Upper lobe of right lung (tissue), 1 donor: ENCODE measurements around the gene ARHGEF18. TPM values are rescaled to one million over a fixed set of nuclear protein-coding genes. Genes with fewer than 3 reads are reported as not detected.
"Not testable (repeated sequence)": the region's sequence is repeated elsewhere in the genome, so short reads cannot be mapped to it uniquely, and the experiment has no call there.

ENCODE experiments used
- ATAC-seq: fragments of 200-7000 bp; cut with Tn5 transposase; one replicate; pipeline ENCODE4 v1.9.1; 2020; ENCODE audit warnings: mild to moderate bottlenecking, moderate library complexity
- DNase-seq: peaks from one replicate; pipeline ENCODE4 v3.0.0-alpha.2; 2020
- H3K27ac ChIP-seq: fragments of 200-600 bp; one replicate; pipeline ENCODE4 v1.8.0; 2022
- H3K27me3 ChIP-seq: fragments of 200-600 bp; one replicate; pipeline ENCODE4 v1.8.0; 2022; ENCODE audit warnings: mild to moderate bottlenecking
- H3K36me3 ChIP-seq: fragments of 200-600 bp; one replicate; pipeline ENCODE4 v1.8.0; 2022
- H3K4me1 ChIP-seq: fragments of 200-600 bp; one replicate; pipeline ENCODE4 v1.8.0; 2022
- H3K4me3 ChIP-seq: fragments of 200-600 bp; one replicate; pipeline ENCODE4 v1.8.0; 2022; ENCODE audit warnings: mild to moderate bottlenecking
- H3K9me3 ChIP-seq: fragments of 200-600 bp; one replicate; pipeline ENCODE4 v1.8.0; 2022
- intact Hi-C: fragments of 100-400 bp; cut with DNase I; formaldehyde crosslinking; loops from one replicate; pipeline ENCODE4 v1.11.0; 2022
- total RNA-seq: library from RNA; stranded (reverse); fragmentation: NEBNext Ultra II Directional; extraction: Animal tissue kit (Norgen Biotek cat#: 25700); gene quantifications from one replicate; pipeline ENCODE4 v1.2.1, GENCODE V29; 2021
- TF ChIP-seq, protein P1 (sequence below): fragments of 200-600 bp; IDR thresholded peaks from one replicate; pipeline ENCODE4 v1.8.0; 2022; ENCODE audit warnings: antibody characterized with exemption
- donor health status: DM: no; HTN: yes; CAD: no; lungs with severe emphysema.

Gene ARHGEF18
- total RNA-seq, 1 donor from 2014 or later = 50.4 TPM

- no peak for DNase-seq
- H3K27me3 ChIP-seq = no peaks in the 10 kb centered on the region
- H3K9me3 ChIP-seq = no peaks in the 10 kb centered on the region
- H3K4me3 ChIP-seq = no peak overlapping the region
- no peaks in the 10 kb centered on the region for H3K36me3 ChIP-seq
- ATAC-seq = no peak
- TF ChIP-seq, protein P1, sequence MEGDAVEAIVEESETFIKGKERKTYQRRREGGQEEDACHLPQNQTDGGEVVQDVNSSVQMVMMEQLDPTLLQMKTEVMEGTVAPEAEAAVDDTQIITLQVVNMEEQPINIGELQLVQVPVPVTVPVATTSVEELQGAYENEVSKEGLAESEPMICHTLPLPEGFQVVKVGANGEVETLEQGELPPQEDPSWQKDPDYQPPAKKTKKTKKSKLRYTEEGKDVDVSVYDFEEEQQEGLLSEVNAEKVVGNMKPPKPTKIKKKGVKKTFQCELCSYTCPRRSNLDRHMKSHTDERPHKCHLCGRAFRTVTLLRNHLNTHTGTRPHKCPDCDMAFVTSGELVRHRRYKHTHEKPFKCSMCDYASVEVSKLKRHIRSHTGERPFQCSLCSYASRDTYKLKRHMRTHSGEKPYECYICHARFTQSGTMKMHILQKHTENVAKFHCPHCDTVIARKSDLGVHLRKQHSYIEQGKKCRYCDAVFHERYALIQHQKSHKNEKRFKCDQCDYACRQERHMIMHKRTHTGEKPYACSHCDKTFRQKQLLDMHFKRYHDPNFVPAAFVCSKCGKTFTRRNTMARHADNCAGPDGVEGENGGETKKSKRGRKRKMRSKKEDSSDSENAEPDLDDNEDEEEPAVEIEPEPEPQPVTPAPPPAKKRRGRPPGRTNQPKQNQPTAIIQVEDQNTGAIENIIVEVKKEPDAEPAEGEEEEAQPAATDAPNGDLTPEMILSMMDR = no peak
- H3K4me1 ChIP-seq = no peaks in the 10 kb centered on the region
- H3K27ac ChIP-seq = no peak overlapping the region
- intact Hi-C loops = no loop called here
Measured at GRCh38 chr19:7360393-7360984, 11.8 kb downstream of the ARHGEF18 start.

- Histone ChIP-seq H3K36me3 (no peaks in the 10 kb centered on the region), H3K4me3 (no peak overlapping the region), H3K27me3 (no peaks in the 10 kb centered on the region), H3K27ac (no peak overlapping the region), H3K9me3 (no peaks in the 10 kb centered on the region), H3K4me1 (no peaks in the 10 kb centered on the region)
- intact Hi-C loops = no loop called here
- TF ChIP-seq, protein P1 = no peak
- ATAC-seq (no peak), DNase-seq (no peak)
Measured at GRCh38 chr19:7363225-7363624, 14.5 kb downstream of the ARHGEF18 start.

DNA sequence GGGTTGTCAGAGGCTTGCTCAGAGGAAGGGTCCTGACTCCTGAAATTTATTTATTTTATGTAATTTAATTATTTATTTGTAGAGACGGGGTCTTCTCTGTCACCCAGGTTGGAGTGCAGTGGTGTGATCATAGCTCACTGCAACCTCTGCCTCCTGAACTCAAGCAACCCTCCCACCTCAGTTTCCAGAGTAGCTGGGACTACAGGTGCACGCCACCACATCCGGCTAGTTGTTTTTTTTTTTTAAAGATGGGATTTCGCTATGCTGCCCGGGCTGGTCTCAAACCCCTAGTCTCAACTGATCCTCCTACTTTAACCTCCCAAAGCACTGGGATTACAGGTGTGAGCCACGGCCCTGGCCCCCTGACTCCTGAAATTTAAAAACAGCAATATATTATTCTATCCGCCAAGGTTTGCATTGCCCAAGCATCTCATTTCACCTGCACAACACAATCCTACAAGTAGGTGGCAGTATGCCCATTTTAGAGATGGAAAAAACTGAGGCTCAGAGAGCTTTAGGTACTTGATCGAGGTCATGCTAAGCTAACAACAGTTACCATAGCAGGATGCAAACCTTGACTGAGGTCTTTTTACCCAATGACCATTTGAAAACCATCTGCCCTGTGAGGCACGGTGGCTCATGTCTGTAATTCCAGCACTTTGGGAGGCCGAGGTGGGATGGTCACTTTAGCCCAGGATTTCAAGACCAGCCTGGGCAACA is 18.1 kb downstream of the ARHGEF18 start:
- Histone ChIP-seq H3K9me3 (no peaks in the 10 kb centered on the region), H3K36me3 (no peaks in the 10 kb centered on the region), H3K4me3 (no peak overlapping the region), H3K27ac (no peak overlapping the region), H3K4me1 (no peaks in the 10 kb centered on the region), H3K27me3 (no peaks in the 10 kb centered on the region)
- ATAC-seq (peak; percentile 69), DNase-seq (no peak)
- intact Hi-C loops = no loop called here
- TF ChIP-seq, protein P1 = peak; percentile 45

GRCh38 chr19:7368456-7368855 is 19.7 kb downstream of the ARHGEF18 start:
- TF ChIP-seq, protein P1 = no peak
- Histone ChIP-seq H3K27me3 (no peaks in the 10 kb centered on the region), H3K4me3 (no peak overlapping the region), H3K27ac (no peak overlapping the region), H3K36me3 (no peaks in the 10 kb centered on the region), H3K4me1 (no peaks in the 10 kb centered on the region), H3K9me3 (no peaks in the 10 kb centered on the region)
- intact Hi-C loops = no loop called here
- ATAC-seq = no peak
- no peak for DNase-seq

DNA sequence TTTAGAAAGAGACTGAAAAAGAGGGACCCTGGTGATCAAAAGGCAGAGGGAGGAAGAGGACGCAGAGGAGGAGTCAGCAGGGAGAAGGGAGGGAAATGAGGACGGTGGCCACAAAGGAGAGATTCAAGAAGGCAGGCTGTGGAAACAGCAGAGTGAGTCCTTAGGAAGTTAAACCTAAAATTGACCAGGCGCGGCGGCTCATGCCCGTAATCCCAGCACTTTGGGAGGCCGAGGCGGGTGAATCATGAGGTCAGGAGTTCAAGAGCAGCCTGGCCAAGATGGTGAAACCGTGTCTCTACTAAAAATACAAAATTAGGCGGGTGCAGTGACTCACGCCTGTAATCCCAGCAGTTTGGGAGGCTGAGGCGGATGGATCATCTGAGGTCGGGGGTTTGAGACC is 20.1 kb downstream of the ARHGEF18 start:
- H3K27me3 ChIP-seq, H3K4me3 ChIP-seq, H3K27ac ChIP-seq, H3K9me3 ChIP-seq, ATAC-seq, DNase-seq, H3K4me1 ChIP-seq, intact Hi-C loops, H3K36me3 ChIP-seq: not testable (repeated sequence)

DNA sequence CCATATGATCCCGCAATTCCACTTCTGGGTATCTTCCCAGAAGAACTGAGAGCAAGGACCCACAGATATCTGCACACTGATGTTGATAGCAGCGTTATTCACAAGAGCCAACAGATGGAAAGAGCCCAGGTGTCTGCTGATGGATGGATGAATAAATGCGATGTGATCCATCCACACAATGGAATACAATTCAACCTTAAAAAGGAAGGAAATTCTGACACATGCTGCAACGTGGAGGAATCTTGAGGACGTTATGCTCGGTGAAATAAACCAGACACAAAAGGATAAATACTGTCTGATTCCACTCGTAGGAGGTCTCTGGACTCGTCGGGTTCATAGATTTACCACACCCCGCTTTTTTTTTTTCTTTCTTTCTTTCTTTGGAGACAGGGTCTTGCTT is 21.8 kb downstream of the ARHGEF18 start:
- Histone ChIP-seq H3K9me3 (no peaks in the 10 kb centered on the region), H3K27me3 (no peaks in the 10 kb centered on the region), H3K36me3 (no peaks in the 10 kb centered on the region), H3K4me1 (no peaks in the 10 kb centered on the region), H3K27ac (no peak overlapping the region), H3K4me3 (no peak overlapping the region)
- DNase-seq (no peak), ATAC-seq (no peak)
- TF ChIP-seq, protein P1 = no peak
- intact Hi-C loops = no loop called here
